Left hindlimb (tissue), 1 donor: Measurements from ENCODE around the gene ANAPC5.
"Not testable (repeated sequence)": the region's sequence is repeated elsewhere in the genome, so short reads cannot be mapped to it uniquely, and the experiment has no call there.

Experiments used
- DNase-seq: peaks from one replicate; pipeline ENCODE4 v3.0.0-alpha.2; 2018

ANAPC5 gene

GRCh38 chr12:121365416-121366062 is 13.3 kb upstream of the ANAPC5 start:
- no peak for DNase-seq

- DNase-seq, result no peak
These were observed 12.5 kb upstream of the ANAPC5 start for GRCh38 chr12:121364683-121365121.

- no peak for DNase-seq
These were observed 5.9 kb upstream of the ANAPC5 start for GRCh38 chr12:121358073-121358472.

GRCh38 chr12:121357331-121357730 is 5.1 kb upstream of the ANAPC5 start:
- no peak for DNase-seq

- no peak for DNase-seq
These were observed 4.4 kb upstream of the ANAPC5 start for GRCh38 chr12:121356657-121357056.

GRCh38 chr12:121355818-121356217 is 3.6 kb upstream of the ANAPC5 start:
- DNase-seq, result no peak

GRCh38 chr12:121352682-121353018 is 439 bp upstream of the ANAPC5 start:
- DNase-seq, result no peak

GRCh38 chr12:121346747-121347146 is 5.5 kb downstream of the ANAPC5 start:
- no peak for DNase-seq

- no peak for DNase-seq
These were observed 6.9 kb downstream of the ANAPC5 start for GRCh38 chr12:121345151-121345815.

- no peak for DNase-seq
These were observed 7.7 kb downstream of the ANAPC5 start for GRCh38 chr12:121344506-121344905.

GRCh38 chr12:121337416-121337815 is 14.8 kb downstream of the ANAPC5 start:
- no peak for DNase-seq

GRCh38 chr12:121334513-121335343 is 17.5 kb downstream of the ANAPC5 start:
- DNase-seq, result no peak

GRCh38 chr12:121333747-121334146 is 18.5 kb downstream of the ANAPC5 start:
- DNase-seq, result no peak

- no peak for DNase-seq
These were observed 21.0 kb downstream of the ANAPC5 start for GRCh38 chr12:121331248-121331647.

GRCh38 chr12:121330692-121331091 is 21.5 kb downstream of the ANAPC5 start:
- no peak for DNase-seq

GRCh38 chr12:121330195-121330594 is 22.0 kb downstream of the ANAPC5 start:
- DNase-seq, result no peak

- DNase-seq, result no peak
These were observed 23.6 kb downstream of the ANAPC5 start for GRCh38 chr12:121328620-121329019.

- DNase-seq, result peak; percentile 40
These were observed 25.1 kb downstream of the ANAPC5 start for GRCh38 chr12:121326996-121327674.

GRCh38 chr12:121325922-121326396 is 26.3 kb downstream of the ANAPC5 start:
- DNase-seq, result no peak

- DNase-seq, result no peak
These were observed 28.3 kb downstream of the ANAPC5 start for GRCh38 chr12:121323908-121324307.

GRCh38 chr12:121318121-121318520 is 34.1 kb downstream of the ANAPC5 start:
- no peak for DNase-seq

- DNase-seq, result no peak
These were observed 37.8 kb downstream of the ANAPC5 start for GRCh38 chr12:121314431-121314830.

GRCh38 chr12:121310231-121310630 is 42.0 kb downstream of the ANAPC5 start:
- DNase-seq, result not testable (repeated sequence)
